Vagina (tissue), 2 donors: ENCODE measurements around the gene POLL. TPM values are rescaled to one million over a fixed set of nuclear protein-coding genes. Genes with fewer than 3 reads are reported as not detected.
A peak's percentile ranks its signal among the peaks of the same experiment; 100 is the strongest.

Source experiments
- DNase-seq, 2 donors: peaks; one replicate each; pipeline ENCODE4 v3.0.0-alpha.2; 2017; ENCODE audit errors: extremely low spot score in 2 of 2
- H3K27ac ChIP-seq: fragments of 200-600 bp; sonication (generic); one replicate; pipeline ENCODE4 v1.5.1; 2019
- H3K27me3 ChIP-seq: fragments of 200-600 bp; sonication (generic); one replicate; pipeline ENCODE4 v1.5.1; 2019
- H3K36me3 ChIP-seq, 2 donors: fragments of 200-600 bp; sonication (generic); one replicate each; pipeline ENCODE4 v1.5.1; 2017 to 2019
- H3K4me1 ChIP-seq: fragments of 200-600 bp; sonication (generic); one replicate; pipeline ENCODE4 v1.5.1; 2019
- H3K4me3 ChIP-seq, 2 donors: fragments of 200-600 bp; sonication (generic); 1 replicate in 1 of 2; 2 replicates in 1 of 2; pipeline ENCODE4 v1.5.1; 2016 to 2019
- H3K9me3 ChIP-seq: fragments of 200-600 bp; sonication (generic); one replicate; pipeline ENCODE4 v1.5.1; 2019
- POLR2A ChIP-seq, 2 donors: fragments of 450-650 bp; IDR thresholded peaks; one replicate each; pipeline ENCODE4 v1.6.1; 2017; ENCODE audit warnings: antibody characterized with exemption in 2 of 2, mild to moderate bottlenecking in 2 of 2, moderate library complexity in 2 of 2
- POLR2AphosphoS5 ChIP-seq, 2 donors: sonication (generic); formaldehyde crosslinking; IDR thresholded peaks; one replicate each; pipeline ENCODE4 v1.9.0; 2017; ENCODE audit warnings: antibody characterized with exemption in 2 of 2, mild to moderate bottlenecking in 2 of 2, low read depth in 1 of 2; ENCODE audit not compliant: insufficient read depth in 1 of 2
- intact Hi-C: fragments of 100-400 bp; cut with DNase I; formaldehyde crosslinking; loops from one replicate; pipeline ENCODE4 v1.15.1; 2023
- total RNA-seq: library from RNA; depleted of rRNA; stranded (reverse); fragments of >200 nt; gene quantifications from one replicate; pipeline ENCODE4 v1.2.3, GENCODE V29; 2016
- TF ChIP-seq, protein P1 (sequence below), 3 experiments: fragments of 450-650 bp in 2 of 3; fragments of 200-600 bp in 1 of 3; sonication (generic) in 1 of 3; IDR thresholded peaks; one replicate each; pipeline ENCODE4 v1.5.1; 2017 to 2019; ENCODE audit warnings: antibody characterized with exemption in 3 of 3, mild to moderate bottlenecking in 2 of 3, moderate library complexity in 2 of 3

Gene POLL
- total RNA-seq, 1 donor from 2014 or later, result 21.1 TPM

DNA sequence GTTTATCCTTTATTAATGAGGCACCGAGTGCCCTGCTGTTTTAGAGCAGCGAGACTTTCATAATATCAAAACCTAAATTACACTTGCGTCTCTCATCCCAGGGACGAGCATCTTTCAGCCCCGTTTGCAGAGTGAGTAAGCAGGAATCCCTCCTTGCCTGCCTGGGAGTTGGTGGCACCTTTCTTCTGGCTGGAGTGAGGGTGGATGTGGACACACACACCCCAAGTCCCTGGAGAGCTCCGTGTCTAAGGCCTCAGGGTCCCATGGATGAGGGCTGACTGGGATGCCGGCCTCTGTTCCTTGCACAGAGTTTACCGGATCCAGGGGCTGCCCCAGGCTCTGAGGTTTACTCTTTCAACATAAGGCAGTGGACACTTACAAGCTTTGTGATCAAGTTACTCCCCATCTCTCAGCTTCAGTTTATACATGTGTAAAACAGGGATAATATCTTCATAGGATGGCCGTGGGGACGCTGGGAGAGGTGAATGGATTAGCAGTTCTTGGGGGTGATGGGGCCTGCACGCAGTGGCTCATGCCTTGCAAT is 24.5 kb downstream of the POLL start:
- peaks cover 3% of the 10 kb centered on the region for H3K27me3 ChIP-seq
- TF ChIP-seq POLR2A (IDR thresholded peaks at IDR 0.05) (no peak), POLR2AphosphoS5 (IDR thresholded peaks at IDR 0.05; ENCODE audit: insufficient read depth in 1 of 2, low read depth in 1 of 2) (no peak)
- TF ChIP-seq, protein P1, sequence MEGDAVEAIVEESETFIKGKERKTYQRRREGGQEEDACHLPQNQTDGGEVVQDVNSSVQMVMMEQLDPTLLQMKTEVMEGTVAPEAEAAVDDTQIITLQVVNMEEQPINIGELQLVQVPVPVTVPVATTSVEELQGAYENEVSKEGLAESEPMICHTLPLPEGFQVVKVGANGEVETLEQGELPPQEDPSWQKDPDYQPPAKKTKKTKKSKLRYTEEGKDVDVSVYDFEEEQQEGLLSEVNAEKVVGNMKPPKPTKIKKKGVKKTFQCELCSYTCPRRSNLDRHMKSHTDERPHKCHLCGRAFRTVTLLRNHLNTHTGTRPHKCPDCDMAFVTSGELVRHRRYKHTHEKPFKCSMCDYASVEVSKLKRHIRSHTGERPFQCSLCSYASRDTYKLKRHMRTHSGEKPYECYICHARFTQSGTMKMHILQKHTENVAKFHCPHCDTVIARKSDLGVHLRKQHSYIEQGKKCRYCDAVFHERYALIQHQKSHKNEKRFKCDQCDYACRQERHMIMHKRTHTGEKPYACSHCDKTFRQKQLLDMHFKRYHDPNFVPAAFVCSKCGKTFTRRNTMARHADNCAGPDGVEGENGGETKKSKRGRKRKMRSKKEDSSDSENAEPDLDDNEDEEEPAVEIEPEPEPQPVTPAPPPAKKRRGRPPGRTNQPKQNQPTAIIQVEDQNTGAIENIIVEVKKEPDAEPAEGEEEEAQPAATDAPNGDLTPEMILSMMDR (IDR thresholded peaks at IDR 0.05), result no peak

DNA sequence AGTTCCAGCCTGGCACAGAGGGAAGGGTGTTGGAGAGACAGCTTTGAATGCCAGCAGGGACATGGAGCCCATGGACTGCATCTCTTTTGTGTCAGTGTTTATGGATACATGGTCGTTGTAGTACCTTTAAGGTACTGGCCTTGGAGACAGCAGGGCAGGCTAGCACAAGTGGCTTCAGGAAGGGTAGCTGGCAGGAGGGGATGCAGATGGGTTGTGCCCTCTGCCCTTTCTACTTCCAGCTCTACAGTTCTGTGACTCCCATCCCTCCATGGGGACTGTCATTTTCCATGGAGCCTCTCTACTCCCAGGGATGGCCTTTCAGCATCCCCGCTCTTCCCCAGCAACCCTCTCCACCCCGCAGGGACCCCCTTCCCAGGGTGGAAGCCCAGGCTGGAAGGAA is 25.1 kb downstream of the POLL start:
- no peak for DNase-seq
- no peaks in the 10 kb centered on the region for H3K36me3 ChIP-seq
- TF ChIP-seq POLR2AphosphoS5 (IDR thresholded peaks at IDR 0.05; ENCODE audit: insufficient read depth in 1 of 2, low read depth in 1 of 2) (no peak), POLR2A (IDR thresholded peaks at IDR 0.05) (no peak)
- TF ChIP-seq, protein P1 (IDR thresholded peaks at IDR 0.05), result no peak
- intact Hi-C loops, result no loop called here
- no peak overlapping the region for H3K27ac ChIP-seq
- H3K27me3 ChIP-seq, result peaks cover 3% of the 10 kb centered on the region
- peaks cover 7% of the 10 kb centered on the region for H3K4me1 ChIP-seq
- H3K9me3 ChIP-seq, result no peaks in the 10 kb centered on the region
- no peak overlapping the region for H3K4me3 ChIP-seq

More for the DNA sequence above, 24.5 kb downstream of the POLL start:
- intact Hi-C loops, result no loop called here
- Histone ChIP-seq H3K36me3 (no peaks in the 10 kb centered on the region), H3K9me3 (no peaks in the 10 kb centered on the region), H3K4me3 (no peak overlapping the region), H3K27ac (no peak overlapping the region), H3K4me1 (peaks cover 7% of the 10 kb centered on the region)
- peak in 1 of 2 donors; percentile 58 for DNase-seq

DNA sequence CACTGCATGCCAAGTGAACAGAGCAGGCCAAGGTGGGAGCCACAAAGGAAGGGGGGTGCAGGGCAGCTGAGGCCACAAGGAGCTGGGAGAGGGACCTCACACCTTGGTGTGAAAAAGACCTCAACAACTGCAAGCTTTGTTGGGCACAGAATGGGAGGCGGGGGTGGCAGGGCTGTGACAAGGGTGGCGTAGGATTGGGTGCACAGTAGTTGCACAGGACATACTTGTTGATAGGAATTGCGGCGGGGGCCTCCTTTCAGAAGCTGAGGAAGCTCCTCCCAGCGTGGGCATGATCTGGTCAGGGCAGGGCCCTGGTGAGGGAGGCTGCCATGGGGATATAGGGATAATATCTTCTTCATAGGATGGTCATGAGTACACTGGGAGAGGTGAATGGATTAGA is 25.8 kb downstream of the POLL start:
- Histone ChIP-seq H3K9me3 (no peaks in the 10 kb centered on the region), H3K27ac (no peak overlapping the region), H3K27me3 (peaks cover 3% of the 10 kb centered on the region), H3K4me1 (peaks cover 7% of the 10 kb centered on the region), H3K36me3 (no peaks in the 10 kb centered on the region), H3K4me3 (no peak overlapping the region)
- intact Hi-C loops, result no loop called here
- DNase-seq, result no peak
- TF ChIP-seq, protein P1 (IDR thresholded peaks at IDR 0.05), result no peak
- no peak for TF ChIP-seq POLR2AphosphoS5 (IDR thresholded peaks at IDR 0.05; ENCODE audit: insufficient read depth in 1 of 2, low read depth in 1 of 2)
- no peak for TF ChIP-seq POLR2A (IDR thresholded peaks at IDR 0.05)

DNA sequence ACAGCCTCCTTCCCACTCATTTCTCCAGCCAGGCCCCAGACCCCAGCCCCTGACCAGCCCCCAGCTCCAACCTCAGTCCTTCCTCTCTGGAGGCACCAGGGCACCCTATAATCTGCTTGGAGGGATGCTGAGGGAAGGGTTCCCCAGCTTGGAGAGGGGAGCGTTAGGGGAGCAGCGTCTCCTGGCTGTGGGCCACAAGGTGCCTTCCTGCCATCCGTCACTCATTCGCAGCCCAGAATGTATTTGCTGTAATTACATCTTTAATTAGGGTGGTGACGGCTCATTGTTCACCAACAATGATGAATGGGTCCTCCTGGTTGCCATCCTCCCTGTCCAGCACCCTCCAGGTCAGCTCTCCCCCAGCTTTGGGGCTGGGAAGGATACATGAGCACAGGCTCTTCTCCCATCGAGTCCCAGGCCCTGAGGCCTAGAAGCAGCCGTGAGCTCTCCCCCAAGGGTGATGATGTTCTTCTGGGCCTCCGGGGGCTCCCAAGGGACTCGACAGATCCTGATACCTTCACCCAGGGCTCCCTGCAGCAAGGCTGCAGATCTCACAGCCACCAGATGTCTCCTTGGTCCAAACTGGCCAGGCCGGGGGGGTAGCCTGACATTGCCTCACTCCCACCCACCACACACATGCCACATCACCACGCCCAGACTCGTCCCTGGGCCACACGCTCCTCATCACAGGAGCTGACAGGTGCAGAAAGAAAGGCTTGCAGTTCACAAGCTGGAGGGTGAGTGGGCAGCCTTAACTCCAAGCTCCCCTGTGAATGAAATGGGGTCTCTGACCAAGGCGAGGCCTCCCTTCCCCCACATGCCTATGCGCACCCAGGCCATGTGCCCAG is 26.8 kb downstream of the POLL start:
- intact Hi-C loops, result no loop called here
- no peak for DNase-seq
- no peaks in the 10 kb centered on the region for H3K9me3 ChIP-seq
- H3K36me3 ChIP-seq, result no peaks in the 10 kb centered on the region
- H3K27me3 ChIP-seq, result peaks cover 1% of the 10 kb centered on the region
- H3K27ac ChIP-seq, result no peak overlapping the region
- peaks cover 3% of the 10 kb centered on the region for H3K4me1 ChIP-seq
- TF ChIP-seq, protein P1 (IDR thresholded peaks at IDR 0.05), result no peak
- TF ChIP-seq POLR2A (IDR thresholded peaks at IDR 0.05) (no peak), POLR2AphosphoS5 (IDR thresholded peaks at IDR 0.05; ENCODE audit: insufficient read depth in 1 of 2, low read depth in 1 of 2) (no peak)
- H3K4me3 ChIP-seq, result no peak overlapping the region
